Globus pallidus (tissue), 1 donor: ENCODE data around the gene NAGPA.

Experiments
- DNase-seq: peaks from one replicate; pipeline ENCODE4 v3.0.0-alpha.2; 2015; ENCODE audit warnings: low spot score

NAGPA gene

GRCh38 chr16:5027575-5028235 lies 6.0 kb downstream of the NAGPA start:
- no peak for DNase-seq

- no peak for DNase-seq
Measured at GRCh38 chr16:5027086-5027485, 6.6 kb downstream of the NAGPA start.

- DNase-seq: no peak
Measured at GRCh38 chr16:5026664-5027063, 7.1 kb downstream of the NAGPA start.

GRCh38 chr16:5025171-5025632 lies 8.5 kb downstream of the NAGPA start:
- DNase-seq: peak; percentile 77

GRCh38 chr16:5024632-5025031 lies 9.1 kb downstream of the NAGPA start:
- DNase-seq: no peak

GRCh38 chr16:5022521-5022920 lies 11.2 kb downstream of the NAGPA start:
- no peak for DNase-seq

GRCh38 chr16:5020551-5020950 lies 13.2 kb downstream of the NAGPA start:
- no peak for DNase-seq

- no peak for DNase-seq
Measured at GRCh38 chr16:5019775-5020174, 14.0 kb downstream of the NAGPA start.

GRCh38 chr16:5018793-5019192 lies 14.9 kb downstream of the NAGPA start:
- DNase-seq: peak; percentile 81

- no peak for DNase-seq
Measured at GRCh38 chr16:5017678-5017969, 16.1 kb downstream of the NAGPA start.

GRCh38 chr16:5016967-5017677 lies 16.6 kb downstream of the NAGPA start:
- DNase-seq: no peak

GRCh38 chr16:5015887-5016286 lies 17.8 kb downstream of the NAGPA start:
- DNase-seq: no peak

- no peak for DNase-seq
Measured at GRCh38 chr16:5015351-5015750, 18.4 kb downstream of the NAGPA start.

- DNase-seq: no peak
Measured at GRCh38 chr16:5012887-5013286, 20.8 kb downstream of the NAGPA start.

GRCh38 chr16:5011637-5012036 lies 22.1 kb downstream of the NAGPA start:
- DNase-seq: no peak

- no peak for DNase-seq
Measured at GRCh38 chr16:5010576-5011329, 23.0 kb downstream of the NAGPA start.

GRCh38 chr16:5008311-5008731 lies 25.4 kb downstream of the NAGPA start:
- no peak for DNase-seq

- no peak for DNase-seq
Measured at GRCh38 chr16:5007256-5007655, 26.5 kb downstream of the NAGPA start.

GRCh38 chr16:5006348-5007193 lies 27.2 kb downstream of the NAGPA start:
- DNase-seq: no peak

- DNase-seq: no peak
Measured at GRCh38 chr16:5005916-5006315, 27.8 kb downstream of the NAGPA start.

- no peak for DNase-seq
Measured at GRCh38 chr16:5004311-5004710, 29.4 kb downstream of the NAGPA start.

- no peak for DNase-seq
Measured at GRCh38 chr16:5003828-5004227, 29.9 kb downstream of the NAGPA start.
